ENCODE results near the gene PCDHGC5. TPM values are rescaled to one million over a fixed set of nuclear protein-coding genes. Genes with fewer than 3 reads are reported as not detected.
A peak's percentile ranks its signal among the peaks of the same experiment; 100 is the strongest.

Gene PCDHGC5
- total RNA-seq, 2 experiments from 2014 or later, result 4.4 to 5.0 TPM

- intact Hi-C loops (cut with micrococcal nuclease; ENCODE audit: unreplicated experiment), result loop anchor here (10.0 kb wide), 1 partner anchor 104 kb away; the partner anchor contains the start of gene DIAPH1
- ChIA-PET POLR2A (interaction anchor here (0.7 to 17.7 kb wide), 9 partner anchors 15 to 190 kb away, joined by 3 to 328 read pairs (median 3); partner anchors contain the start of genes PCDHGA12, PCDHGC3, PCDHGC4 and TAF7), CTCF (ENCODE audit: unreplicated experiment) (interaction anchor here (1.1 to 9.6 kb wide), 5 partner anchors 16 to 80 kb away, joined by 3 to 138 read pairs (median 10); partner anchors contain the start of genes PCDHGA12 and PCDHGC3)
- Histone ChIP-seq H3K4me3 (ENCODE audit: low read depth, low read length, poor library complexity, severe bottlenecking) (peak overlapping the region; percentile 65), H3K9me3 (ENCODE audit: low read length) (no peaks in the 10 kb centered on the region), H2AFZ (ENCODE audit: low read length) (no peak overlapping the region), H4K20me1 (ENCODE audit: insufficient read depth, low read length) (no peaks in the 10 kb centered on the region), H3K27ac (ENCODE audit: low read depth, low read length, poor library complexity, severe bottlenecking) (peak overlapping the region; percentile 99), H3K9me2 (ENCODE audit: insufficient read depth, low read length) (no peaks in the 10 kb centered on the region), H3K4me1 (ENCODE audit: insufficient read depth, low read length, poor library complexity, severe bottlenecking) (peaks cover 100% of the 10 kb centered on the region), H3K36me3 (ENCODE audit: insufficient read depth, low read length) (peaks cover 51% of the 10 kb centered on the region; the same call in 1 of the 2 replicates), H3K79me2 (ENCODE audit: insufficient read depth, low read depth, low read length) (peaks cover 15% of the 10 kb centered on the region; the same call in 1 of the 2 replicates), H3K4me2 (ENCODE audit: low read length) (peak overlapping the region; percentile 94)
- BruUV-seq (replicated peaks), result TSS peak; percentile 60
- DNase-seq (ENCODE audit: low spot score), result peak; percentile 86
- no peak for TF ChIP-seq EZH2phosphoT487 (IDR thresholded peaks at IDR 0.05; ENCODE audit: borderline replicate concordance, low read depth, low read length)
- TF ChIP-seq, protein P1, sequence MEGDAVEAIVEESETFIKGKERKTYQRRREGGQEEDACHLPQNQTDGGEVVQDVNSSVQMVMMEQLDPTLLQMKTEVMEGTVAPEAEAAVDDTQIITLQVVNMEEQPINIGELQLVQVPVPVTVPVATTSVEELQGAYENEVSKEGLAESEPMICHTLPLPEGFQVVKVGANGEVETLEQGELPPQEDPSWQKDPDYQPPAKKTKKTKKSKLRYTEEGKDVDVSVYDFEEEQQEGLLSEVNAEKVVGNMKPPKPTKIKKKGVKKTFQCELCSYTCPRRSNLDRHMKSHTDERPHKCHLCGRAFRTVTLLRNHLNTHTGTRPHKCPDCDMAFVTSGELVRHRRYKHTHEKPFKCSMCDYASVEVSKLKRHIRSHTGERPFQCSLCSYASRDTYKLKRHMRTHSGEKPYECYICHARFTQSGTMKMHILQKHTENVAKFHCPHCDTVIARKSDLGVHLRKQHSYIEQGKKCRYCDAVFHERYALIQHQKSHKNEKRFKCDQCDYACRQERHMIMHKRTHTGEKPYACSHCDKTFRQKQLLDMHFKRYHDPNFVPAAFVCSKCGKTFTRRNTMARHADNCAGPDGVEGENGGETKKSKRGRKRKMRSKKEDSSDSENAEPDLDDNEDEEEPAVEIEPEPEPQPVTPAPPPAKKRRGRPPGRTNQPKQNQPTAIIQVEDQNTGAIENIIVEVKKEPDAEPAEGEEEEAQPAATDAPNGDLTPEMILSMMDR (conservative IDR thresholded peaks at IDR 0.05; ENCODE audit: low read length), result no peak
These were observed 22.1 kb downstream of the PCDHGC5 start for GRCh38 chr5:141510850-141511601.

- peaks cover 100% of the 10 kb centered on the region for H3K4me1 ChIP-seq (ENCODE audit: insufficient read depth, low read length, poor library complexity, severe bottlenecking)
- H3K4me2 ChIP-seq (ENCODE audit: low read length), result peak overlapping the region; percentile 94
- CTCF ChIA-PET (ENCODE audit: unreplicated experiment), result interaction anchor here (1.0 to 9.6 kb wide), 5 partner anchors 15 to 81 kb away, joined by 5 to 138 read pairs (median 6); partner anchors contain the start of genes PCDHGA12 and PCDHGC3
- intact Hi-C loops (cut with micrococcal nuclease; ENCODE audit: unreplicated experiment), result loop anchor here (1.0 to 10.0 kb wide), 2 partner anchors 37 to 103 kb away; partner anchors contain the start of genes DIAPH1 and PCDHGC3
- peaks cover 53% of the 10 kb centered on the region for H3K36me3 ChIP-seq (ENCODE audit: insufficient read depth, low read length)
- POLR2A ChIA-PET, result interaction anchor here (2.1 to 17.7 kb wide), 4 partner anchors 14 to 34 kb away, joined by 6 to 328 read pairs (median 14); no protein-coding TSS in a partner anchor
- no peak overlapping the region for H2AFZ ChIP-seq (ENCODE audit: low read length)
- DNase-seq (ENCODE audit: low spot score), result peak; percentile 26
- no peaks in the 10 kb centered on the region for H4K20me1 ChIP-seq (ENCODE audit: insufficient read depth, low read length)
- peak overlapping the region; percentile 99 for H3K27ac ChIP-seq (ENCODE audit: low read depth, low read length, poor library complexity, severe bottlenecking)
- H3K79me2 ChIP-seq (ENCODE audit: insufficient read depth, low read depth, low read length), result peaks cover 15% of the 10 kb centered on the region; the same call in 1 of the 2 replicates
- H3K4me3 ChIP-seq (ENCODE audit: low read depth, low read length, poor library complexity, severe bottlenecking), result peak overlapping the region; percentile 65
- no peaks in the 10 kb centered on the region for H3K9me3 ChIP-seq (ENCODE audit: low read length)
- BruUV-seq (replicated peaks), result TSS peak; percentile 54
- TF ChIP-seq EZH2phosphoT487 (IDR thresholded peaks at IDR 0.05; ENCODE audit: borderline replicate concordance, low read depth, low read length), result no peak
- TF ChIP-seq, protein P1 (conservative IDR thresholded peaks at IDR 0.05; ENCODE audit: low read length), result no peak
- no peaks in the 10 kb centered on the region for H3K9me2 ChIP-seq (ENCODE audit: insufficient read depth, low read length)
These were observed 23.0 kb downstream of the PCDHGC5 start for GRCh38 chr5:141511771-141512325.

All from OCI-LY7 (cell line).